Activated T-helper 1 cell treated with Interleukin-2 at 50 U/mL for 16 hours (primary cell): ENCODE results near the gene RBL2.
"Not testable (repeated sequence)": the region's sequence is repeated elsewhere in the genome, so short reads cannot be mapped to it uniquely, and the experiment has no call there.

Source experiments
- DNase-seq: peaks from one replicate; pipeline ENCODE4 v3.0.0-alpha.2; 2020; ENCODE audit warnings: low read depth

Gene RBL2

GRCh38 chr16:53434377-53435065 lies at the start of gene RBL2:
Gene RBL2, plus strand, starts transcription at chr16:53434471. Its CDS starts 86 bp downstream, at chr16:53434557.
- DNase-seq = peak; percentile 76

GRCh38 chr16:53384610-53385009 lies 49.7 kb upstream of the RBL2 start:
- not testable (repeated sequence) for DNase-seq

- no peak for DNase-seq
These were observed 29.3 kb upstream of the RBL2 start for GRCh38 chr16:53404959-53405358.

GRCh38 chr16:53412549-53412948 lies 21.7 kb upstream of the RBL2 start:
- no peak for DNase-seq

- DNase-seq = no peak
These were observed 20.4 kb upstream of the RBL2 start for GRCh38 chr16:53413864-53414263.

GRCh38 chr16:53414381-53414780 lies 19.9 kb upstream of the RBL2 start:
- DNase-seq = no peak

- DNase-seq = no peak
These were observed 18.8 kb upstream of the RBL2 start for GRCh38 chr16:53415504-53415903.

GRCh38 chr16:53417011-53417410 lies 17.3 kb upstream of the RBL2 start:
- DNase-seq = no peak

GRCh38 chr16:53417976-53418375 lies 16.3 kb upstream of the RBL2 start:
- DNase-seq = no peak

GRCh38 chr16:53419383-53419709 lies 14.9 kb upstream of the RBL2 start:
- DNase-seq = not testable (repeated sequence)

- no peak for DNase-seq
These were observed 13.0 kb upstream of the RBL2 start for GRCh38 chr16:53421248-53421647.

- DNase-seq = not testable (repeated sequence)
These were observed 10.3 kb upstream of the RBL2 start for GRCh38 chr16:53423968-53424367.

GRCh38 chr16:53428681-53429080 lies 5.6 kb upstream of the RBL2 start:
- DNase-seq = no peak

GRCh38 chr16:53429221-53429943 lies 4.9 kb upstream of the RBL2 start:
- no peak for DNase-seq

GRCh38 chr16:53430363-53430762 lies 3.9 kb upstream of the RBL2 start:
- DNase-seq = no peak

GRCh38 chr16:53433509-53433908 lies 762 bp upstream of the RBL2 start:
- no peak for DNase-seq

GRCh38 chr16:53433930-53434376 lies 318 bp upstream of the RBL2 start:
- DNase-seq = no peak

- DNase-seq = peak; percentile 40
These were observed 906 bp downstream of the RBL2 start for GRCh38 chr16:53435066-53435688.

- no peak for DNase-seq
These were observed 5.9 kb downstream of the RBL2 start for GRCh38 chr16:53440125-53440524.

GRCh38 chr16:53445534-53445933 lies 11.3 kb downstream of the RBL2 start:
- no peak for DNase-seq

GRCh38 chr16:53446090-53446489 lies 11.8 kb downstream of the RBL2 start:
- DNase-seq = no peak

GRCh38 chr16:53449816-53450517 lies 15.7 kb downstream of the RBL2 start:
- DNase-seq = no peak

- DNase-seq = no peak
These were observed 19.7 kb downstream of the RBL2 start for GRCh38 chr16:53453928-53454327.
